ENCODE data around the gene MORN3. TPM values are rescaled to one million over a fixed set of nuclear protein-coding genes. Genes with fewer than 3 reads are reported as not detected.

MORN3 gene
- total RNA-seq, 1 experiment from 2014 or later, result 0.37 TPM

- TF ChIP-seq ARID4B (CRISPR knock-in tag; IDR thresholded peaks at IDR 0.05; ENCODE audit: borderline replicate concordance) (no peak; the same call in 1 of the 2 replicates), GTF2I (CRISPR knock-in tag; conservative IDR thresholded peaks at IDR 0.05) (no peak), KAT7 (CRISPR knock-in tag; IDR thresholded peaks at IDR 0.05; ENCODE audit: borderline replicate concordance) (no peak), CREM (CRISPR knock-in tag; IDR thresholded peaks at IDR 0.05) (no peak), JUN (CRISPR knock-in tag; IDR thresholded peaks at IDR 0.05) (no peak), SMAD4 (CRISPR knock-in tag; IDR thresholded peaks at IDR 0.05) (no peak), ATF1 (CRISPR knock-in tag; IDR thresholded peaks at IDR 0.05) (no peak), JAZF1 (CRISPR knock-in tag; IDR thresholded peaks at IDR 0.05) (no peak), PRRX2 (CRISPR knock-in tag; IDR thresholded peaks at IDR 0.05) (no peak), CREB1 (CRISPR knock-in tag; IDR thresholded peaks at IDR 0.05) (no peak), MXD4 (CRISPR knock-in tag; IDR thresholded peaks at IDR 0.05; ENCODE audit: borderline replicate concordance) (no peak), ETV6 (CRISPR knock-in tag; IDR thresholded peaks at IDR 0.05) (no peak), GABPB1 (CRISPR knock-in tag; IDR thresholded peaks at IDR 0.05) (peak; percentile 14; the same call in 1 of the 2 replicates), TEAD4 (CRISPR knock-in tag; IDR thresholded peaks at IDR 0.05) (no peak), SOX15 (CRISPR knock-in tag; IDR thresholded peaks at IDR 0.05) (no peak), IRF2 (CRISPR knock-in tag; IDR thresholded peaks at IDR 0.05; ENCODE audit: borderline replicate concordance, low read depth) (no peak), AR (CRISPR knock-in tag; IDR thresholded peaks at IDR 0.05) (no peak), ZNF396 (CRISPR knock-in tag; IDR thresholded peaks at IDR 0.05; ENCODE audit: borderline replicate concordance) (no peak), ZNF263 (CRISPR knock-in tag; IDR thresholded peaks at IDR 0.05; ENCODE audit: low read depth) (no peak)
- TF ChIP-seq, protein P1, sequence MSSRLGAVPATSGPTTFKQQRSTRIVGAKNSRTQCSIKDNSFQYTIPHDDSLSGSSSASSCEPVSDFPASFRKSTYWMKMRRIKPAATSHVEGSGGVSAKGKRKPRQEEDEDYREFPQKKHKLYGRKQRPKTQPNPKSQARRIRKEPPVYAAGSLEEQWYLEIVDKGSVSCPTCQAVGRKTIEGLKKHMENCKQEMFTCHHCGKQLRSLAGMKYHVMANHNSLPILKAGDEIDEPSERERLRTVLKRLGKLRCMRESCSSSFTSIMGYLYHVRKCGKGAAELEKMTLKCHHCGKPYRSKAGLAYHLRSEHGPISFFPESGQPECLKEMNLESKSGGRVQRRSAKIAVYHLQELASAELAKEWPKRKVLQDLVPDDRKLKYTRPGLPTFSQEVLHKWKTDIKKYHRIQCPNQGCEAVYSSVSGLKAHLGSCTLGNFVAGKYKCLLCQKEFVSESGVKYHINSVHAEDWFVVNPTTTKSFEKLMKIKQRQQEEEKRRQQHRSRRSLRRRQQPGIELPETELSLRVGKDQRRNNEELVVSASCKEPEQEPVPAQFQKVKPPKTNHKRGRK (CRISPR knock-in tag; IDR thresholded peaks at IDR 0.05; ENCODE audit: borderline replicate concordance), result no peak
- TF ChIP-seq, protein P2, sequence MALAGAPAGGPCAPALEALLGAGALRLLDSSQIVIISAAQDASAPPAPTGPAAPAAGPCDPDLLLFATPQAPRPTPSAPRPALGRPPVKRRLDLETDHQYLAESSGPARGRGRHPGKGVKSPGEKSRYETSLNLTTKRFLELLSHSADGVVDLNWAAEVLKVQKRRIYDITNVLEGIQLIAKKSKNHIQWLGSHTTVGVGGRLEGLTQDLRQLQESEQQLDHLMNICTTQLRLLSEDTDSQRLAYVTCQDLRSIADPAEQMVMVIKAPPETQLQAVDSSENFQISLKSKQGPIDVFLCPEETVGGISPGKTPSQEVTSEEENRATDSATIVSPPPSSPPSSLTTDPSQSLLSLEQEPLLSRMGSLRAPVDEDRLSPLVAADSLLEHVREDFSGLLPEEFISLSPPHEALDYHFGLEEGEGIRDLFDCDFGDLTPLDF (CRISPR knock-in tag; IDR thresholded peaks at IDR 0.05), result no peak
These were observed 43.2 kb downstream of the MORN3 start, which contains the start of gene ORAI1 (continued) for GRCh38 chr12:121626087-121626852.

All from WTC11 (cell line).